ENCODE measurements around the gene ARF6. TPM values are rescaled to one million over a fixed set of nuclear protein-coding genes. Genes with fewer than 3 reads are reported as not detected.
A peak's percentile ranks its signal among the peaks of the same experiment; 100 is the strongest.

The ARF6 gene
- total RNA-seq, 2 donors from 2014 or later = 95.2 to 98.5 TPM

DNA sequence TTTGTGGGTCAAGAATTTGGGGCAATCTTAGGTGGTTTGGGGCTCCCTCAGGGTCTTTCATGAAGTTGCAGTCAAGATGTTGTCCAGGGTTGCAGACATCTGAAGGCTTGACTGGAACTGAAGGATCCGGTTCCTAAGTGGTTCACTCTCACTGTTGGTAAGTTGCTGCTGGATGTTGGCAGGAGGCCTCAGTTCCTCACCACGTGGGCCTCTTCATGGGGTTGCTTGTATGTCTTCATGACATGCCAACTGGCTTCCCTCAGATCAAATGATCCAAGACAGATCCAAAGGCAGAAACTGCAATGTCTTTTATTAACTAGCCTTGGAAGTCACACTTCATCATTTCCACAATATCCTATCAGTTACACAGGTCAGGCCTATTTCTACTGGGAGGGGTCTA lies 49.2 kb downstream of the ARF6 start:
- Mint-ChIP-seq H3K27me3 (no peaks in the 10 kb centered on the region), H3K27ac (peak overlapping the region; percentile 24), H3K36me3 (ENCODE audit: low read depth) (no peaks in the 10 kb centered on the region), H3K4me1 (peaks cover 42% of the 10 kb centered on the region), H3K4me3 (no peak overlapping the region)
- ATAC-seq (no peak), DNase-seq (no peak)
- no peaks in the 10 kb centered on the region for H3K9me3 ChIP-seq (ENCODE audit: control insufficient read depth, low read length, poor library complexity, severe bottlenecking)

DNA sequence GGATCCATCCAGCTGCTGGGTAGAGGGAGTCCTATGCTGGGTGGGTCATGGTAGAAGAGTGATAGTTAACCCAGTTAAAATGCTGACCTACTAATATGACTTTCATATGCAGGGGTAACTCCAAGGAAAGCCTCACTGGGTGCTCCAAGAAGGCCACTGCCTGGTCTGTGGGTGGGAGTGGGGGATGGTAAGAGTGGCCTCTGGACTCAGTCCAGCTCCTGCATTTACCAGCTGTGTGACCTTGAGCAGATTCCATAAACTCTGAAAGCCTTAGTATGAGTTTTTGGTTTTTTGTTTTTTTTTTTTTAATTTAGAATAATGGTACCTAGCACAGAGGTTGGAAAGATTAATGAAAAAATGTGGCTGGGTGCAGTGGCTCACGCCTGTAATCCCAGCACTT lies 51.6 kb downstream of the ARF6 start:
- no peaks in the 10 kb centered on the region for H3K27me3 Mint-ChIP-seq
- DNase-seq (no peak), ATAC-seq (no peak)
- H3K27ac Mint-ChIP-seq = peak overlapping the region; percentile 98
- H3K9me3 ChIP-seq (ENCODE audit: control insufficient read depth, low read length, poor library complexity, severe bottlenecking) = no peaks in the 10 kb centered on the region
- H3K4me1 Mint-ChIP-seq = peaks cover 52% of the 10 kb centered on the region
- peaks cover 3% of the 10 kb centered on the region for H3K36me3 Mint-ChIP-seq (ENCODE audit: low read depth)
- H3K4me3 Mint-ChIP-seq = peak overlapping the region; percentile 62

DNA sequence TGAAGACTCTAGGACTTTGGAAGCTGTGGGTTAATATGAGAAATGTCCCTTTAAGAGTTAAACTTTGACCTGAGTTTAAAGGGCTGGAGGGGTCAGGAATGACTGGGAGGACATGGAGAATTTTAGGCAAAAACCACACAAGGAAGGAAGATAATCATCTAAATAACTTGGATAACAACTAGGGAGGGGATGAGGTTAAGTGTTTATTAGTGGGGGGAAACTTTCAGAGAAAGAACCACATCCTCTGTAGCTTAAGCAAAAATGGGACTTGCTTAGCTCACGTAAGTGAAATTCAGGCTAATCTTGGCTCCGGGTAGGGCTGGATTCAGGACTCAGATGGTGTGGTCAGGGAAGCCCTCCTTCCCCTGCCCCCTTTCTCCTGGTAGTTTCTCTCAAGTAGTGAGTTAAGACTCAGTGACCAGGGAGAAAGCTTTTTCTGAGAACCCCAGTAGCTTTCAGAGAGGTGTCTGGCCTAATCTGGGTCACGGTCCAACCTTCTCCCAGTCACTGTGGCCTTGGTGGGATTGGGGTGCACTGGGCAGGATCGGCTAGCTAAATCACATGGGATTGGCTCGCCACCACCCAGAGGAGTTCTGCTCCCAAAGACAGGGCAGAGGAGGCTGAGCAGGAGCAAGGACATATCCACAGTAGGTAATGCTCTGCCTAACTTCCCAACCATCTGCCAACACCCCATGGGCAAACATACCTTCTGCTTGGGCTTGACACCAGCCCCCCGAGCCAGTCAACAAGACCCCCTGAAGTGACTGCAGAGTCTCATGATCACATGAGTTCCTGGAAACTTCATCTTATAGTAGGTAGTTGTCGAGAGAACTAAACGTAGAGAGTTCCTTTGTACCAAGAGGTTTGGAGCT lies 52.8 kb downstream of the ARF6 start:
- Mint-ChIP-seq H3K36me3 (ENCODE audit: low read depth) (peaks cover 3% of the 10 kb centered on the region), H3K27me3 (no peaks in the 10 kb centered on the region), H3K4me3 (peak overlapping the region; percentile 80), H3K27ac (peak overlapping the region; percentile 98), H3K4me1 (peaks cover 47% of the 10 kb centered on the region)
- peak; percentile 68 for ATAC-seq
- H3K9me3 ChIP-seq (ENCODE audit: control insufficient read depth, low read length, poor library complexity, severe bottlenecking) = no peaks in the 10 kb centered on the region
- no peak for DNase-seq

Other genes starting within 250 kb of the ARF6 start
- gene POLE2, start 204.9 kb upstream of the ARF6 start, total RNA-seq = 1 to 10 TPM; 1.0 to 2.2 TPM
- 1 to 10 TPM; 7.4 to 7.5 TPM for gene KLHDC1, start 200.0 kb upstream of the ARF6 start, total RNA-seq
- gene KLHDC2, start 124.9 kb upstream of the ARF6 start, total RNA-seq = 10 to 100 TPM; 73.5 to 79.2 TPM
- 10 to 100 TPM; 83.4 to 83.5 TPM for gene NEMF, start 40.3 kb upstream of the ARF6 start, total RNA-seq
- gene VCPKMT, start 223.5 kb downstream of the ARF6 start, total RNA-seq = 10 to 100 TPM; 24.5 to 26.3 TPM

Data from T-helper 17 cell (primary cell).